Activated CD8-positive, alpha-beta memory T cell treated with anti-CD3 and anti-CD28 coated beads for 24 hours (primary cell): ENCODE measurements around the gene GRK5.

Source experiments
- DNase-seq: peaks from one replicate; pipeline ENCODE4 v3.0.0-alpha.2; 2020

The GRK5 gene

GRCh38 chr10:119302172-119302571, 94.8 kb downstream of the GRK5 start:
- DNase-seq, result no peak

- DNase-seq, result no peak
Measured at GRCh38 chr10:119302591-119303253, 95.4 kb downstream of the GRK5 start.

- DNase-seq, result no peak
Measured at GRCh38 chr10:119303886-119304285, 96.5 kb downstream of the GRK5 start.

GRCh38 chr10:119304541-119304940, 97.2 kb downstream of the GRK5 start:
- DNase-seq, result no peak

GRCh38 chr10:119305860-119306513, 98.6 kb downstream of the GRK5 start:
- DNase-seq, result peak; percentile 93

GRCh38 chr10:119306514-119306951, 99.2 kb downstream of the GRK5 start:
- DNase-seq, result peak; percentile 86

- no peak for DNase-seq
Measured at GRCh38 chr10:119306986-119307392, 99.6 kb downstream of the GRK5 start.

- DNase-seq, result no peak
Measured at GRCh38 chr10:119308089-119308488, 100.7 kb downstream of the GRK5 start.

GRCh38 chr10:119308551-119309422, 101.4 kb downstream of the GRK5 start:
- no peak for DNase-seq

GRCh38 chr10:119309423-119309770, 102.0 kb downstream of the GRK5 start:
- DNase-seq, result no peak

- no peak for DNase-seq
Measured at GRCh38 chr10:119310806-119311205, 103.4 kb downstream of the GRK5 start.

GRCh38 chr10:119312241-119312640, 104.9 kb downstream of the GRK5 start:
- no peak for DNase-seq

GRCh38 chr10:119313024-119313423, 105.7 kb downstream of the GRK5 start:
- DNase-seq, result no peak

- peak; percentile 76 for DNase-seq
Measured at GRCh38 chr10:119313644-119314043, 106.3 kb downstream of the GRK5 start.

- no peak for DNase-seq
Measured at GRCh38 chr10:119314061-119314460, 106.7 kb downstream of the GRK5 start.

- no peak for DNase-seq
Measured at GRCh38 chr10:119314486-119314885, 107.1 kb downstream of the GRK5 start.

GRCh38 chr10:119315128-119316001, 108.0 kb downstream of the GRK5 start:
- peak; percentile 89 for DNase-seq

GRCh38 chr10:119316002-119316358, 108.6 kb downstream of the GRK5 start:
- no peak for DNase-seq

GRCh38 chr10:119316729-119317097, 109.3 kb downstream of the GRK5 start:
- DNase-seq, result no peak

- no peak for DNase-seq
Measured at GRCh38 chr10:119318411-119319160, 111.2 kb downstream of the GRK5 start.

- DNase-seq, result no peak
Measured at GRCh38 chr10:119319161-119319919, 112.0 kb downstream of the GRK5 start.

GRCh38 chr10:119319920-119320258, 112.5 kb downstream of the GRK5 start:
- no peak for DNase-seq
